ENCODE data around the gene NCAM1. TPM values are rescaled to one million over a fixed set of nuclear protein-coding genes. Genes with fewer than 3 reads are reported as not detected.

The NCAM1 gene
- total and polyA plus RNA-seq, 2 donors (not counting 1 experiment from before 2014, with no cell fraction given): 0.17 to 2.6 TPM

DNA sequence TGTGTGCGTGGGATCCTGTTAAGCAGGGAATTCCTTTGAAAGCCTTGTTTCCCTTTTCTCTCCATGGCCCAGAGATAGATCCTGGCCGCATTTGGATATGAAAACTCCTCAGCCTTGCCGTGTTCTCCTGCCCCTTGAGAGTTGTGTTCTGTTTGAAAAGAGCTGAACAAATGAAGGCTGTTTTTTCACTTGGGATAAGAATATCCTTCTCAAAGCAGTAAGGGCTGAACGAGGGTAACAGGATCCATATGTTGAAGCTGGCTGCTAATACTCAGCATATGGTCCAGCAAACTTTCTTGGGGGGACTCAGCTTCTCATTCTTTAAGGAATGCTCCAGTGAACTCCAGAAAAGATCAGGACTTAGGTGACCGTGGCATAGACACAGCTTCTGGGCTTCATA lies 238.6 kb downstream of the NCAM1 start:
- H2AFZ ChIP-seq (ENCODE audit: low read length): no peak overlapping the region
- H3K27me3 ChIP-seq (ENCODE audit: control insufficient read depth, insufficient read depth, low read length): no peaks in the 10 kb centered on the region
- no peak for DNase-seq (ENCODE audit: low read depth in 2 of 2)
- no peak overlapping the region for H3K27ac ChIP-seq (ENCODE audit: insufficient read depth, low read length)
- H3K9ac ChIP-seq (ENCODE audit: insufficient read depth, low read length): no peak overlapping the region
- H4K20me1 ChIP-seq (ENCODE audit: control insufficient read depth, extremely low read depth, insufficient read depth, low read length): no peaks in the 10 kb centered on the region
- H3K4me2 ChIP-seq (ENCODE audit: extremely low read depth, insufficient read depth, low read length): no peak overlapping the region
- H3K9me3 ChIP-seq (ENCODE audit: control insufficient read depth, insufficient read depth, low read depth, low read length): no peaks in the 10 kb centered on the region
- H3K36me3 ChIP-seq (ENCODE audit: control insufficient read depth, insufficient read depth, low read length): no peaks in the 10 kb centered on the region
- TF ChIP-seq, protein P1, sequence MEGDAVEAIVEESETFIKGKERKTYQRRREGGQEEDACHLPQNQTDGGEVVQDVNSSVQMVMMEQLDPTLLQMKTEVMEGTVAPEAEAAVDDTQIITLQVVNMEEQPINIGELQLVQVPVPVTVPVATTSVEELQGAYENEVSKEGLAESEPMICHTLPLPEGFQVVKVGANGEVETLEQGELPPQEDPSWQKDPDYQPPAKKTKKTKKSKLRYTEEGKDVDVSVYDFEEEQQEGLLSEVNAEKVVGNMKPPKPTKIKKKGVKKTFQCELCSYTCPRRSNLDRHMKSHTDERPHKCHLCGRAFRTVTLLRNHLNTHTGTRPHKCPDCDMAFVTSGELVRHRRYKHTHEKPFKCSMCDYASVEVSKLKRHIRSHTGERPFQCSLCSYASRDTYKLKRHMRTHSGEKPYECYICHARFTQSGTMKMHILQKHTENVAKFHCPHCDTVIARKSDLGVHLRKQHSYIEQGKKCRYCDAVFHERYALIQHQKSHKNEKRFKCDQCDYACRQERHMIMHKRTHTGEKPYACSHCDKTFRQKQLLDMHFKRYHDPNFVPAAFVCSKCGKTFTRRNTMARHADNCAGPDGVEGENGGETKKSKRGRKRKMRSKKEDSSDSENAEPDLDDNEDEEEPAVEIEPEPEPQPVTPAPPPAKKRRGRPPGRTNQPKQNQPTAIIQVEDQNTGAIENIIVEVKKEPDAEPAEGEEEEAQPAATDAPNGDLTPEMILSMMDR (conservative IDR thresholded peaks at IDR 0.05 in 1 of 2, IDR thresholded peaks at IDR 0.05 in 1 of 2; ENCODE audit: low read depth in 1 of 2, low read length in 2 of 2): no peak
- no peak for TF ChIP-seq EZH2 (IDR thresholded peaks at IDR 0.05; ENCODE audit: low read length, missing control alignments)
- H3K4me3 ChIP-seq (replicated peaks in 1 of 4; ENCODE audit: control extremely low read depth in 1 of 4, insufficient read depth in 1 of 4, low read depth in 3 of 4, low read length in 4 of 4): no peak overlapping the region
- H3K79me2 ChIP-seq (ENCODE audit: control insufficient read depth, insufficient read depth, low read length): no peaks in the 10 kb centered on the region
- H3K4me1 ChIP-seq (ENCODE audit: control insufficient read depth, extremely low read depth, insufficient read depth, low read length): no peaks in the 10 kb centered on the region

DNA sequence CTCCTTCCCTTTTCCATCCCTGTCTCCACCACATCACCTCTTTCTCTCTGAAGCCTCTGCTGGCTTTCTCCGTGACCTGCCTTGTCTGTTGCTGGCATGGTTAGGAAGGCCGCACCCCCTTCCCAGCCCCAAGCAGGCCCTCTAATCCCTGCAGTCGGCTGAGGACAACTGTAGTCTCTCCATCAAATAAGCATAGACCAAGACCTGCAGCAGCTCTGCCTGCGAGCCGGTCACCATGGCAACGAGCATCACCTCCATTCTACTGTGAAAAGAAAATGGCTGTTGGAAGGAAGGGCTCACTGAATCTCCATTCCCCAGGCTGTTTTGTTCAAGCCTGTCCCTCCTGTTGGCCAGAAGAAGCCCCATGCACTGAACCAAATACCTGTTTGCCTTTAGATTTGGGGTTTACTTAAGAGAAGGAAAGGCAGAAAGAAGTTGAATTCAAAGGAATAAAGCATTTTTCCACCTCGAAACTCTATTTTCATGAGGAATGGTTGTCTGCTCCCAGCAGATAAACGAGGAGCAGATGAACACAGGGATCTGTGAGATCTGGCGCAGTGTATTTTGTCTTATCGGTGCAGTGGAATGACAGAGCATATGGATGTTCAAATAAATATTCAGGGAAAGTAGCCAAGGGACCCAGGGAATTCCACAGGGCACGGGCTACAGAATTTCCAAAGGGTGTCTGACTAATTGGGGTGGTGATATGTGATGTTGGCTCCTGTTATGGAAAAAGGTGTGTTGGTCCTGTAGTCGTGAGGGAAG lies 240.0 kb downstream of the NCAM1 start:
- Histone ChIP-seq H3K27ac (ENCODE audit: insufficient read depth, low read length) (no peak overlapping the region), H3K9me3 (ENCODE audit: control insufficient read depth, insufficient read depth, low read depth, low read length) (no peaks in the 10 kb centered on the region), H4K20me1 (ENCODE audit: control insufficient read depth, extremely low read depth, insufficient read depth, low read length) (no peaks in the 10 kb centered on the region), H2AFZ (ENCODE audit: low read length) (no peak overlapping the region), H3K79me2 (ENCODE audit: control insufficient read depth, insufficient read depth, low read length) (no peaks in the 10 kb centered on the region), H3K9ac (ENCODE audit: insufficient read depth, low read length) (no peak overlapping the region), H3K27me3 (ENCODE audit: control insufficient read depth, insufficient read depth, low read length) (no peaks in the 10 kb centered on the region), H3K36me3 (ENCODE audit: control insufficient read depth, insufficient read depth, low read length) (no peaks in the 10 kb centered on the region), H3K4me1 (ENCODE audit: control insufficient read depth, extremely low read depth, insufficient read depth, low read length) (no peaks in the 10 kb centered on the region), H3K4me2 (ENCODE audit: extremely low read depth, insufficient read depth, low read length) (no peak overlapping the region), H3K4me3 (replicated peaks in 1 of 4; ENCODE audit: control extremely low read depth in 1 of 4, insufficient read depth in 1 of 4, low read depth in 3 of 4, low read length in 4 of 4) (no peak overlapping the region)
- TF ChIP-seq EZH2 (IDR thresholded peaks at IDR 0.05; ENCODE audit: low read length, missing control alignments): no peak
- TF ChIP-seq, protein P1 (conservative IDR thresholded peaks at IDR 0.05 in 1 of 2, IDR thresholded peaks at IDR 0.05 in 1 of 2; ENCODE audit: low read depth in 1 of 2, low read length in 2 of 2): no peak
- no peak for DNase-seq (ENCODE audit: low read depth in 2 of 2)

DNA sequence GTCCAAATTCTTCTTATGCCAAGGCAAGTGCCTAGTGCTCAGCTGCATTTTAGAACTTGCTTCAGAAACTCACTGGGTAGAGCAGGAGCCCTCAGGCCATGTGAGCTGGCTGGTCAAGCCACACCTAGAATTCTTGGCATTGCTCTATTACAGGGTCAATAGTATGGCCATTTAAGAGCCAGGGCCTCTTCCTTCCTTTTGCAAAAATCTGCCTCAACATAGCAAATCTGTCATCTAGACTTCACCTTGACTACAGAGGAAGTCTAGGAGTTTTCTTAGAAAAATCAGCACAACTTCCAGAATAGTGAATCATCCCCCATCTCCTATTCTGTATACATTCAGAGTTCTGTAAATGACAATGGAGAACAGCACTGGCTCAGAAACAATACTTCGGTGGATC lies 241.2 kb downstream of the NCAM1 start:
- no peak for TF ChIP-seq EZH2 (IDR thresholded peaks at IDR 0.05; ENCODE audit: low read length, missing control alignments)
- TF ChIP-seq, protein P1 (conservative IDR thresholded peaks at IDR 0.05 in 1 of 2, IDR thresholded peaks at IDR 0.05 in 1 of 2; ENCODE audit: low read depth in 1 of 2, low read length in 2 of 2): no peak
- H3K4me3 ChIP-seq (replicated peaks in 1 of 4; ENCODE audit: control extremely low read depth in 1 of 4, insufficient read depth in 1 of 4, low read depth in 3 of 4, low read length in 4 of 4): no peak overlapping the region
- no peaks in the 10 kb centered on the region for H4K20me1 ChIP-seq (ENCODE audit: control insufficient read depth, extremely low read depth, insufficient read depth, low read length)
- no peaks in the 10 kb centered on the region for H3K4me1 ChIP-seq (ENCODE audit: control insufficient read depth, extremely low read depth, insufficient read depth, low read length)
- H3K79me2 ChIP-seq (ENCODE audit: control insufficient read depth, insufficient read depth, low read length): no peaks in the 10 kb centered on the region
- H3K9ac ChIP-seq (ENCODE audit: insufficient read depth, low read length): no peak overlapping the region
- no peak overlapping the region for H3K27ac ChIP-seq (ENCODE audit: insufficient read depth, low read length)
- no peaks in the 10 kb centered on the region for H3K27me3 ChIP-seq (ENCODE audit: control insufficient read depth, insufficient read depth, low read length)
- no peak overlapping the region for H2AFZ ChIP-seq (ENCODE audit: low read length)
- H3K4me2 ChIP-seq (ENCODE audit: extremely low read depth, insufficient read depth, low read length): no peak overlapping the region
- DNase-seq (ENCODE audit: low read depth in 2 of 2): no peak
- no peaks in the 10 kb centered on the region for H3K36me3 ChIP-seq (ENCODE audit: control insufficient read depth, insufficient read depth, low read length)
- no peaks in the 10 kb centered on the region for H3K9me3 ChIP-seq (ENCODE audit: control insufficient read depth, insufficient read depth, low read depth, low read length)

Measured in fibroblast of lung (primary cell).